HK-2 (cell line): ENCODE measurements around the gene RNF212B.
"Not testable (repeated sequence)": the region's sequence is repeated elsewhere in the genome, so short reads cannot be mapped to it uniquely, and the experiment has no call there.

Source experiments
- DNase-seq: peaks from one replicate; pipeline ENCODE4 v3.0.0-alpha.2; 2018; ENCODE audit not compliant: unreplicated experiment

Gene RNF212B, protein sequence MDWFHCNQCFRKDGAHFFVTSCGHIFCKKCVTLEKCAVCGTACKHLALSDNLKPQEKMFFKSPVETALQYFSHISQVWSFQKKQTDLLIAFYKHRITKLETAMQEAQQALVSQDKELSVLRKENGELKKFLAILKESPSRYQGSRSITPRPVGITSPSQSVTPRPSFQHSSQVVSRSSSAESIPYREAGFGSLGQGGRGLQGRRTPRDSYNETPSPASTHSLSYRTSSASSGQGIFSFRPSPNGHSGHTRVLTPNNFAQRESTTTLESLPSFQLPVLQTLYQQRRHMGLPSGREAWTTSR

DNA sequence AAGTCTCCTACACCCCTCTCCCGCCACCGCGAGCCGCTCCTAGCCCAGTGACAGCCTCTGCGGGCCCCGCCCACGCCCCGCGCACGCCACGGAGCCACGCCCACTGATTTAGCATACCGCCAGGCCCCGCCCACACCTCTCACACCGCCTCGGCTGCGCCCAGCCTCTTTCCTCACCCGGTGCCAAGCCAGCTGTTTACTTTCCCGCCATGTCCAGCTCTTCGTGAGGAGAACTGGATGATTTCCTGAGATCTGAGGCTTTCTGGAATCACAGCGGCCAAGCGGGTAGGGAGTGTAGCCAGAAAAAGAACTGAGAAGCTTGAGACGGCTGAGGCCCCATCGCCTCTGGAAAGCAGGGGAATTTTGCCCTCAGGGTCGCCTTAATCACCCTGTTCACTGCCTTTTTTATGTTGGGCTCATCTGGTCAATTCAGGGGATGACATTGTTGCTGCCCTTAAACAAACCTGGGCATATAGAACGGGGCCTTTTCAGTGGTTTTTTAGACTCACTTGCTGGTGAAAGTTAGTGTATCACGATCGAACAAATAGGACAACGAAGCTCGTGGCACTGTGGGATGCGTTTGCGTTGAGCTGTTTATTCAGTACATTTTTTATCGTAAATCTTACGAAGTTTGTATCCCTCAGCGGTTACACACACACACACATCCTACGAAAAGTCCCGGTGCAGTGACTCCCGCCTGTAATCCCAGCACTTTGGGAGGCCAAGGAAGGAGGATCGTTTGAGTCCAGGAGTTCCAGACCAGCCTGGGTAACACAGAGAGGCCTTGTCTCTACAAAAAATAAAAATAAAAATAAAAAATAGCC lies at the start of gene RNF212B:
Gene RNF212B, plus strand, starts transcription at position 165 of the 823 bp plus-strand sequence. CDS start 2,410 bp downstream, outside the sequence.
- DNase-seq, result peak; percentile 83

DNA sequence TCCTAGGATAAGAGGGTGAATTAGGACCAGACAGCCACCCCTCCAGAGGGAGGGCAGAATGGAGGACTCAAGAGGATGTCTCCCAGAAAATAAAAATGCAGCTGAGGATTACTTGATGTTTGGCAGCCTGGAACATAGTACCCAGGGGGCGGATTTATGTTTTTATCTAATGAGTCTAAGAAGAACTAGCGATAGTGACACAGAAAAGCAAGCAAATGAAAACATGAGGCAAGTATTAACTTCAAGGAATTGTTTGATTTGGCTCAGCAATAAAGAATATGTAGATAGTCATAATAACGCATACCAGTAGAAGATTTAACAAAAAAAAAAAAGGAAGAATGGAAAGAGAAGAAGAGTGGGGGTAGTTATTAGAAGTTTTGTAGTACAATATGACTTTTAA lies 44.3 kb upstream of the RNF212B start:
- no peak for DNase-seq

DNA sequence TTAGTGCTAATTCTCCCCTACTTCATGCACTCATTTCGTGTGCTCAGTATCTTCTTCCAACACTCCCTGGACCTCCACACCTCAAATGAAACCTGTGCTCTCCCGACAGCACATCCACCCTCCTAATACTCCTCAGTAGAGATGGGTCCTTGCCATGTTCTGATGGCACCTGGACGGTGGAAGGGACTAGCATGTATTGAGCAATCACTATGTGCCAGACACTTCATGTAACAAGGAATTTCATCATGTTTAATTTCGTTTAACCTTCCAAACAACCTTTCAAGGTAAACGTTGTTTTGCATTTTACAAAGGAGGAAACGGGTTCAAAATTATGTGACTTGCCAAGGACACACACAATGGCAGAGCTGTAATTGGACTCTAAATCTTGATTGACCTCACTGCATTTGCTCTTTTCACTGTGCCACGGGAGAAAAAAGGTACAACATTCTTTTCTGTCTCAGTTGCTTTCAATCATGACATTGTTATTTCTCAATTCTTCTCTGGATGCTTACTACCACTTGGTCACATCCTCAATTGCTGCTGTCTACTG lies 42.1 kb upstream of the RNF212B start:
- no peak for DNase-seq

DNA sequence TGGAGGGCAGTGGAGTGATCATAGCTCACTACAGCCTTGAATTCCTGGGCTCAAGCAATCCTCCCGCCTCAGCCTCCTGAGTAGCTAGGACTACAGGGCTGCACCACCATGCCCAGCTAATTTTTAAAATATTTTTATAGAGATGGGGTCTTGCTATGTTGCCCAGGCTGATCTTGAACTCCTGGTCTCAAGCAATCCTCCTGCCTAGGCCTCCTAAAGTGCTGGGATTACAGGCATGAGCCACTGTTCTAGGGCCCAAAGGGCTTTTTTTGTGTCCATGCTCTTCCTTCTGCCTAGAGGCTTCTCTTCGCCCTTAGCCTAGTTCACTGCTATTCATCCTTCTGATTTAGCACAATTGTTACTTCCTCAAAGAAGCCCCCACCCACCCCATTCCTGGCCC lies 41.2 kb upstream of the RNF212B start:
- not testable (repeated sequence) for DNase-seq

DNA sequence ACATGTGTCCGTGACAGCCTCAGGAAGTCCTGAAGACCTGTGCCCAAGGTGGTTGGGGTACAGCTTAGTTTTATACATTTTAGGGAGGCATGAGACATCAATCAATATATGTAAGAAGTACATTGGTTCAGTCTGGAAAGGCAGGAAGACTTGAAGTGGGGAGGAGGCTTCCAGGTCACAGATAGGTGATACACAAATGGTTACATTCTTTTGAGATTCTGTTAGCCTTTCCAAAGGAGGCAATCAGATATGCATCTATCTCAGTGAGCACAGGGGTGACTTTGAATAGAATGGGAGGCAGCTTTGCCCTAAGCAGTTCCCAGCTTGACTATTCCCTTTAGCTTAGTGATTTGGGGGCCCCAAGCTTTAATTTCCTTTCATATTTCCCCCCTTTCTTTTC lies 38.6 kb upstream of the RNF212B start:
- not testable (repeated sequence) for DNase-seq

DNA sequence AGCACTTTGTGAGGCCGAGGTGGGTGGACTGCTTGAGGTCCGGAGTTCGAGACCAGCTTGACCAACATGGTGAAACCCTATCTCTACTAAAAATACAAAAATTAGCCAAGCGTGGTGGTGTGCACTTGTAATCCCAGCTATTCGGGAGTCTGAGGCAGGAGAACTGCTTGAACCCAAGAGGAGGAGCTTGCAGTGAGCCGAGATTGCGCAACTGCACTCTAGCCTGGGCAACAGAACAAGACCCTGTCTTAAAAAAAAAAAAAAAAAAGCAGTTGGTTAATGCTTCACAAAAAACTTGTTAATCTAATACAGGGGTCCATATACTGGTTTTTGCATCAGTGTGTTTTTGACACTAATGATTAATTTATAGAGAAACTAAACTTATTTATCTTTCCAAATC lies 35.7 kb upstream of the RNF212B start:
- no peak for DNase-seq

DNA sequence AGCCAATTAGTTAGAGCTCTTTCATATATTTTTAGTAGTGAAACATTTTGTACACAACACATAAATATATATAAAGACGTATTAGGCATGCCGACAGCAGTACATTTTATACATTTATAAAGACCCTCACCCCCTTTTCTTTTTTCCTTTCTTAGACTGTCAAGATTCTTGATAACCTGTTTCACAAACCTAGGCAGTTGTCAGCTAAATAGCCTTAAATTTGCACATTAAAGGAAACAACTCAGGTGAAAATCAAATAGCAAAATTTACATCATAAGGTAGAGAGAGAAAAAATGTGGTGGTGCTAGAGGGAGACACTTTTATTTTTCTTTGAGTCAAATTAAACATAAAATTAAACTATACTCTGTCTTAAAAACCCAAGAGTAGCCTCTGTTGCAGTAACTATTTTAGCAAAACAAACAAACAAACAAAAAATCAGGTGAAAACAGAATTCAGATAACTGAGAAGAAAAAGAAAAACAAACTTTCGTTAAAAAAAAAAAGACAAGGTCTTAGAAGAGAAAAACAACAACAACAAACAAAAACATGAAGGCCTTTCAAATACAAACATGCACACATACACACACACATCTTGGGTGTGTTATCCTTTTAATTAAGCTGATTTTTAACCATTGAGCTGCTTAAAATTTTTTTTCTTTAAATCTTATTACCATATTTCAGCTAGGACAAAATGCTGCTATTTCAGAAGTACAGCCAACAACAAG lies 31.2 kb upstream of the RNF212B start:
- DNase-seq, result no peak

DNA sequence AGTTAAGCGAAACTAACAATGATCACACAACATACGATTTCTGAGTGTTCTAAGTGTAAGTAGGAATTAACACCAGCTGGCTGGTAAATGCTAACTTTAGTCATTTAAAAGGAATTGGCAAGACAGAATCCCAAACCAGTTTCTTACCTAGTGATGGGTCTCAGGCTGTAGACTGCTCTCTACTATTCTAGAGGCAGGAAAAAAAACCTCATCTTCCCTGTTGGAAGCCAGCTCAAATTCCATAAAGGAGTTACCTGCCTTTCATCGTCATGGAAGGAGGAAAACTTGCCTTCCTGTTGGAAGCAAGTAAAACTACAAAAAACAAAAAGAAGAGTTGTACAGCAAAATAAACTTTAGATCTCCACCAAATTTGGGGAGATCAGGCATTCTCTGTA lies 30.6 kb upstream of the RNF212B start:
- DNase-seq, result no peak

DNA sequence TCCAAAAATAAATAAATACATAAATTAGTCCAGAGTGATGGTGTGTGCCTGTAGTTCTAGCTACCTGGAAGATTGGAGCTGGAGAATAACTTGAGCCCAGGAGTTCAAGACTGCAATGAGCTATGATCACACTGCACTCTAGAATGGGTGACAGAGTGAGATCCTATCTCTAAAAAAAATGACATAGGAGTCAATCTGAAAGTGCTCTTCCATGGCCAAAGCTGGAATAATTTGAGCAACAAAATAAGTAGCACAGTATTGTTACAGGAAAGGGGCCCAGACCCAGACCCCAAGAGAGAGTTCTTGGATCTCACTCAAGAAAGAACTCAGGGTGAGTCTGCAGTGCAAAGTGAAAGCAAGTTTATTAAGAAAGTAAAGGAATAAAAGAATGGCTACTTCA lies 29.4 kb upstream of the RNF212B start:
- no peak for DNase-seq

DNA sequence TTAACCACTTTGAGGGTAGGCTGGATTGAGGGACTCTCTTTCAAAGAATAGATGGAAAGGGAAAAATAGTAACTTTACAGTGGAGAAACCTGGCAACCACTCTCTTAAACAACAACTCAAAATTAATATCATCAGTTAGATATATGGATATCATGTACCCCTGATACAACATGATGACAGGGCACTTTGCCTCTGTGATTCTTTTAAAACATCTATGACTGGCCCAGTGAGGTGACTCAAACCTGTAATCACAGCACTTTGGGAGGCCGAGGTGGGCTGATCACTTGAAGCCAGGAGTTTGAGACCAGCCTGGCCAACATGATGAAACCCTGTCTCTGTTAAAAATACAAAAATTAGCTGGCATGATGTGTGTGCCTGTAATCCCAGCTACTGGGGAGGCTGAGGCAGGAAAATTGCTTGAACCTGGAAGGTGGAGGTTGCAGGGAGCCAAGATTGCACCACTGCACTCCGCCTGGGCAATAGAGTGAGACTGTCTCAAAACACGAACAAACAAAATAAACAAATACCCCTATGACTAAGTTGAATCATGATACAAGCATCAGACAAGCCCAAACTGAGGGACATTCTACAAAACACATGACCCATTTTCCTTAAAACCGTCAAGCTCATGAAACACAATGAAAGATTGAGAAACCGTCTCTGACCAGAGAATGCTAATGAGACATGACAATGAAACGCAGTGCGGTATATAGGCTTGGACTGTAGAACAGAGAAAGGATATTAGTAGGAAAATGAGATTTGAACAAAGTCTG lies 27.9 kb upstream of the RNF212B start:
- no peak for DNase-seq

DNA sequence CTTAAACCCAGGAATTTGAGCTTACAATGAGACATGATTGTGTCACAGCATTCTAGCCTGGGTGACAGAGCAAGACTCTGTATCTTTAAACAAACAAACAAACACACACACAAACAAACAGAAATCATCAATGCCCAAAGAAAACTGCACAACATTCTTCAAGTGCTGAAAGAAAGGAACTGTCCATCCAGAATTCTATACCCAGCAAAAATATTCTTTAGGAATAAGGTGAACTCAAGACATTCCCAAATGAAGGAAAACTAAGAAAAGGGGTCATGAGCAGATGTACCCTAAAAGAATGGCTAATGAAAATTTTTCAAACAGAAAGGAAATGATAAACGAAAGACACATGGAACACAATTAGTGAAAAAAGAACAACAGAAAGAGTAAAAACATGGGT lies 22.3 kb upstream of the RNF212B start:
- no peak for DNase-seq

DNA sequence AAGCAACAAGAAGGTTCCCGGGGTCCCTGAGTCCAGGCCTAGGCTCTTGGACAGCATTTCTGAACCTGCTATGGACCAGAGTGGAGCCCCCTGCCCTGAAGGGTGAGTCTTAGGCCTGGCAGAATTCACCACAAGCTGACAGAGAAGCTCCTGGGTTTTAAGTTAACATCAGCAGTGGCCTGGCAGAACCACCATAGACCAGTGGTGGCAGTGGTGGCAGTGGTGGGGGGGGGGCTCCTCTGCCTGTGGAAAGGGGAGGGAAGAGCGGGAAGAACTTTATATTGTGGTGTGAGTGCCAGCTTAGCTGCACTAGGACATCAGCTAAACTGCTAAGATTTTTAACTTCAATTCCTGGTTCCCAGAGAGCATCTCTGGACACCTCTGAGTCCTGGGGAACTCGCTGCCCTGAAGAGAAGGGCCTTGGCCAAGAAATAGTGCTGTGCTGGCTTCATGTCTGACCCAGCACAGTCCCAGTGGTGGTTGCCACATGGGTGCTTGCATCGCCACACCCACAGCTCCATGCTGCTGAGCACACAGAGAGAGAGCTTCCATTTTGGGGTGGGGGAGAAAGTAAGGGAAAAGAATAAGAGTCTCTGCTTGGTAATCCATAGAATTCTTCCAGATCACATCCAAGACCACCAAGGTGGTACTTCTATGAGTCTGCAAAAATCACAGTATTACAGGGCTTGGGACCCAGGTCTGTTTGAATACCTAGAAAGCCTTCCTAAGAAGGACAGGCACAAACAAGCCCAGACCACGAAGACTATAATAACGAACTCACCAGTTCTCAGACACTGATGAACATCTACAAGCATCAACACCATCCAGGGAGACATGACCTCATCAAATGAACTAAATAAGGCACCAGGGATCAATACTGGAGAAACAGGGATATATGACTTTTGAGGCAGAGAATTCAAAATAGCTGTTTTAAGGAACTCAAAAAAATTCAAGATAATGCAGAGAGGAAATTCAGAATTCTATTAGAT lies 20.4 kb upstream of the RNF212B start:
- no peak for DNase-seq

DNA sequence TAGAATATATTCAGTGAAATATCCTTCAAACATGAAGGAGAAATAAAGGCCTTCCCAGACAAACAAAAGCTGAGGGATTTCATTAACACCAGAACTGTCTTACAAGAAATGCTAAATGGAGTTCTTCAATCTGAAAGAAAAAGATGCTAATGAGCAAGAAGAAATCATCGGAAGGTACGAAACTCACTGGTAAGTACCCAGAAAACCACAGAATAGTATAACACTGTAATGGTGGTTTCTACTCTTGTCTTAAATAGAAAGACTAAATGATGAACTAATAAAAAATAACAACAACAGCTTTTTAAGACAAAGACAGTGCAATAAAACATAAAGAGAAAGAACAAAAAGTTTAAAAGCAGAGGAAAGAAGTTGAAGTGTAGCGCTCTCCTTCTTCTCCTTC lies 18.7 kb upstream of the RNF212B start:
- DNase-seq, result no peak

DNA sequence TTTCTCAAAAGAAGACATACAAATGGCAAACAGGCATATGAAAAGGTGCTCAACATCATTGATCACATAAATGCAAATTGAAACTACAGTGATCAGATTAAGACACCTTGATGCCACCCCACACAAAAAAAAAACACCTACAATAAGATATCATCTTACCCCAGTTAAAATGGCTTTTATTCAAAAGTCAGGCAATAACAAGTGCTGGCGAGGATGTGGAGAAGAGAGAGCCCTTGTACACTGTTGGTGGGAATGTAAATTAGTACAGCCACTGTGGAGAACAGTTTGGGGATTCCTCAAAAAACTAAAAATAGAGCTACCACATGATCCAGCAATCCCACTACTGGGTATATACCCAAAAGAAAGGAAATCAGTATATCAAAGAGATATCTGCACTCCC lies 12.8 kb upstream of the RNF212B start:
- not testable (repeated sequence) for DNase-seq

DNA sequence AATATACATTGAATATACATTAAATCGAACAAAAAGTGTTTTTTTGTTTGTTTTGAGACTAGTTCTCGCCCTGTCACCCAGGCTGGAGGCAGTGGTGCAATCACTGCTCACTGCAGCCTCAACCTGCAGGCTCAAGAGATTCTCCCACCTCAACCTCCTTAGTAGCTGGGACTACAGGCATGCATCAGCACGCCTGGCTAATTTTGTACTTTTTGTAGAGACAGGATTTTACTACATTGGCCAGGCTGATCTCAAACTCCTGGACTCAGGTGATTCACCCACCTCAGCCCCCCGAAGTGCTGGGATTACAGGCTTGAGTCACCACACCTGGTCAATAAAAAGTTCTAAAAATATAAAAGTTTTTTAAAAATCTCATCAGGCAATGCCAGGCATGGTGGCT lies 10.2 kb upstream of the RNF212B start:
- no peak for DNase-seq

DNA sequence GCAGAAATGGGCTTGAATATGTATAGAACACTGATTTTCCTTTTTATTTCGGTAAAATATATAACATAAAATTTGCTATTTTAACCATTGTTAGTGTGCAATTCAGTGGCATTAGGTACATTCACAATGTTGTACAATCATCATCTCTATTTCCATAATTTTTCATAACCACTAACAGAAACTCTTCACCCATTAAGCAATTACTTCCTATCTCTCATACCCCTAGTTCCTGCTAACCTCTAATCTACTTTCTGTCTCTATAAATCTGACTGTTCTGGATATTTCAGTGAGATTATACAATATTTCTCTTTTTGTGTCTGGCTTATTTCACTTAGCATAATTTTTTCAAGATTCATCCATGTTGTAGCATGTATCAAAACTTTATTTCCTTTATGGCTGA lies 8.9 kb upstream of the RNF212B start:
- no peak for DNase-seq

DNA sequence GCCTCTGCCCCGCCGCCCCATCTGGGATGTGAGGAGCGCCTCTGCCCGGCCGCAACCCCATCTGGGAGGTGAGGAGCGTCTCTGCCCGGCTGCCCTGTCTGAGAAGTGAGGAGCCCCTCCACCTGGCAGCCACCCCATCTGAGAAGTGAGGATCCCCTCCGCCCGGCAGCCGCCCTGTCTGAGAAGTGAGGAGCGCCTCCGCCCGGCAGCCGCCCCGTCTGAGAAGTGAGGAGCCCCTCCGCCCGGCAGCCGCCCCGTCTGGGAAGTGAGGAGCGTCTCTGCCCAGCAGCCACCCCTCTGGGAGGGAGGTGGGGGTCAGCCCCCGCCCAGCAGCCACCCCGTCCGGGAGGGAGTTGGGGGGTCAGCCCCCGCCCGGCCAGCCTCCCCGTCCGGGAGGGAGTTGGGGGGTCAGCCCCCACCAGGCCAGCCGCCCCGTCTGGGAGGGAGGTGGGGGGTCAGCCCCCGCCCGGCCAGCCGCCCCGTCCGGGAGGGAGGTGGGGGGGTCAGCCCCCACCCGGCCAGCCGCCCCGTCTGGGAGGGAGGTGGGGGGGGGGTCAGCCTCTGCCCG lies 5.4 kb upstream of the RNF212B start:
- DNase-seq, result not testable (repeated sequence)

DNA sequence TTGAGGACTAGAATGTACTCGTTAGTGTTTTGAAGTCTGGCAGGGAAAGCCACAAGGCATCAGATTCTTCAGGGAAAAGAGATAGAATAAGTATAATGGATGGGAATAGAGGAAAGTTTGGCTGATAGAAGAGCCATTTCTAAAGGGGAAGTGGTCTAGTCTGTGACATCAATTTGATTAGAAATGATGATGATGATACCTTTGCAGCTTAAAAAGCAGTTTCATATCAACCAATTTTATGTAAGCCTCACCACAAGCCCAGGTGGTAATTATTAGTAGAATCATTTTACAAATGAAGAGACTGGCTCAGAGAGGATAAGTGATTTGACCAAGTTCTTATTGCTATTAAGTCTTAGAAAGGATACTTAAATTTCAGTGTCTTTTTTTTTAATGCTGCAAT lies 2.9 kb downstream of the RNF212B start:
- DNase-seq, result no peak

DNA sequence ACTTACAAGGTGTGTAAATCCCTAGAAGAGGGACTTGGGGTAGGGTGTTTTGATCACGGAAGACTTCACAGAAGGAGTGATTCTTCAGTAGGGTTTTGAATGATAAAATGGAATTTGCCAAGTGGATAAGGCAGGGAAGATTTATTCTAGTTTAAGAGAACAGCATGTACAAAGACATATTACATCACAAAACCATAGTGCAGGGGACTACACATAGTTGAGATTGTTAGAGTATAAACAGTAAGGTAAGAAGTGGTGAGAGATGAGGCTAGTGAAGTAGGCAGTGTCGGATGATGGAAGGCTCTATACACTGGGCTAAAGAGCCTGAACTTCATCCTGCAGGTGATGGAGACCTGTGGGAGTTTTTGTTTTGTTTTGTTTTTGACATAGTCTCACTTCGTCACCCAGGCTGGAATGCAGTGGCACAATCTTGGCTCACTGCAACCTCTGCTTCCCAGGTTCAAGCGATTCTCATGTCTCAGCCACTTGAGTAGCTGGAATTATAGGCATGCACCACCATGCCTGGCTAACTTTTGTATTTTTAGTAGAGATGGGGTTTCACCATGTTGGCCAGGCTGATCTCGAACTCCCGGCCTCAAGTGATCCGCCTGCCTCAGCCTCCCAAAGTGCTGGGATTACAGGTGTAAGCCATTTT lies 3.5 kb downstream of the RNF212B start:
- not testable (repeated sequence) for DNase-seq
